Ascending aorta (tissue), 2 donors: Measurements from ENCODE around the gene CHPF2. TPM values are rescaled to one million over a fixed set of nuclear protein-coding genes. Genes with fewer than 3 reads are reported as not detected.

ENCODE experiments used
- DNase-seq, 2 donors: peaks; one replicate each; pipeline ENCODE4 v3.0.0-alpha.2; 2019; ENCODE audit warnings: low spot score in 2 of 2
- H3K27ac ChIP-seq, 2 donors: fragments of 200-600 bp; sonication (generic); one replicate each; pipeline ENCODE4 v1.5.1; 2016 to 2017; ENCODE audit warnings: mild to moderate bottlenecking in 1 of 2
- H3K27me3 ChIP-seq: fragments of 200-600 bp; sonication (generic); one replicate; pipeline ENCODE4 v1.5.1; 2017
- H3K36me3 ChIP-seq, 2 donors: fragments of 200-600 bp; sonication (generic); one replicate each; pipeline ENCODE4 v1.5.1; 2016
- H3K4me1 ChIP-seq, 2 donors: fragments of 200-600 bp; sonication (generic); one replicate each; pipeline ENCODE4 v1.5.1; 2016 to 2017; ENCODE audit warnings: mild to moderate bottlenecking in 1 of 2
- H3K4me3 ChIP-seq, 2 donors: fragments of 200-600 bp; sonication (generic); one replicate each; pipeline ENCODE4 v1.5.1; 2016 to 2017; ENCODE audit warnings: mild to moderate bottlenecking in 1 of 2
- H3K9me3 ChIP-seq, 2 donors: fragments of 200-600 bp; sonication (generic); one replicate each; pipeline ENCODE4 v1.5.1; 2016
- intact Hi-C: fragments of 100-400 bp; cut with DNase I; formaldehyde crosslinking; loops from one replicate; pipeline ENCODE4 v1.15.1; 2023
- total RNA-seq: library from RNA; depleted of rRNA; stranded (reverse); fragments of >200 nt; gene quantifications from one replicate; pipeline ENCODE4 v1.1.0, GENCODE V29; 2016
- TF ChIP-seq, protein P1 (sequence below), 3 experiments: fragments of 200-600 bp in 2 of 3; fragments of 450-650 bp in 1 of 3; sonication (generic) in 2 of 3; IDR thresholded peaks; one replicate each; pipeline ENCODE4 v1.5.1; 2016 to 2019; ENCODE audit warnings: antibody characterized with exemption in 3 of 3, mild to moderate bottlenecking in 1 of 3, moderate library complexity in 1 of 3

The CHPF2 gene
- total RNA-seq, 1 donor from 2014 or later, result 40.3 TPM

DNA sequence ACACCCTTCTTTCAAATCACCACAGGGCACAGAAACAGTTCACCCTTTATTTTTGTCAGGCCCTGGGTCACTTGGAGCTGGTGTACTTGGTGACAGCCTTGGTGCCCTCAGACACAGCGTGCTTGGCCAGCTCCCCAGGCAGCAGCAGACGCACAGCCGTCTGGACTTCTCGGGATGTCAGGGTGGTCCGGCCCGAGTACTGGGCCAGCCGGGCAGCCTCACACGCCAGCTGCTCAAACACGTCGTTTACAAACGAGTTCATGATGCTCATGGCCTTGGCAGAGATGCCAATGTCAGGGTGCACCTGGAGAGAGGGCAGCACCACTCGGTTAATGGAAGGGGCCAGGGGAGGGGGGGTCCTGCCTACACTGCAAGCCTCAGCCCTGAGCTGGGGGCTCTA, 24.5 kb upstream of the CHPF2 start:
- no peak overlapping the region for H3K4me3 ChIP-seq
- no peak overlapping the region for H3K27ac ChIP-seq
- no peaks in the 10 kb centered on the region for H3K9me3 ChIP-seq
- H3K4me1 ChIP-seq, result no peaks in the 10 kb centered on the region
- peaks cover 3 to 6% of the 10 kb centered on the region in 2 donors for H3K36me3 ChIP-seq
- intact Hi-C loops, result no loop called here
- DNase-seq, result no peak
- TF ChIP-seq, protein P1, sequence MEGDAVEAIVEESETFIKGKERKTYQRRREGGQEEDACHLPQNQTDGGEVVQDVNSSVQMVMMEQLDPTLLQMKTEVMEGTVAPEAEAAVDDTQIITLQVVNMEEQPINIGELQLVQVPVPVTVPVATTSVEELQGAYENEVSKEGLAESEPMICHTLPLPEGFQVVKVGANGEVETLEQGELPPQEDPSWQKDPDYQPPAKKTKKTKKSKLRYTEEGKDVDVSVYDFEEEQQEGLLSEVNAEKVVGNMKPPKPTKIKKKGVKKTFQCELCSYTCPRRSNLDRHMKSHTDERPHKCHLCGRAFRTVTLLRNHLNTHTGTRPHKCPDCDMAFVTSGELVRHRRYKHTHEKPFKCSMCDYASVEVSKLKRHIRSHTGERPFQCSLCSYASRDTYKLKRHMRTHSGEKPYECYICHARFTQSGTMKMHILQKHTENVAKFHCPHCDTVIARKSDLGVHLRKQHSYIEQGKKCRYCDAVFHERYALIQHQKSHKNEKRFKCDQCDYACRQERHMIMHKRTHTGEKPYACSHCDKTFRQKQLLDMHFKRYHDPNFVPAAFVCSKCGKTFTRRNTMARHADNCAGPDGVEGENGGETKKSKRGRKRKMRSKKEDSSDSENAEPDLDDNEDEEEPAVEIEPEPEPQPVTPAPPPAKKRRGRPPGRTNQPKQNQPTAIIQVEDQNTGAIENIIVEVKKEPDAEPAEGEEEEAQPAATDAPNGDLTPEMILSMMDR (IDR thresholded peaks at IDR 0.05), result no peak
- no peaks in the 10 kb centered on the region for H3K27me3 ChIP-seq

DNA sequence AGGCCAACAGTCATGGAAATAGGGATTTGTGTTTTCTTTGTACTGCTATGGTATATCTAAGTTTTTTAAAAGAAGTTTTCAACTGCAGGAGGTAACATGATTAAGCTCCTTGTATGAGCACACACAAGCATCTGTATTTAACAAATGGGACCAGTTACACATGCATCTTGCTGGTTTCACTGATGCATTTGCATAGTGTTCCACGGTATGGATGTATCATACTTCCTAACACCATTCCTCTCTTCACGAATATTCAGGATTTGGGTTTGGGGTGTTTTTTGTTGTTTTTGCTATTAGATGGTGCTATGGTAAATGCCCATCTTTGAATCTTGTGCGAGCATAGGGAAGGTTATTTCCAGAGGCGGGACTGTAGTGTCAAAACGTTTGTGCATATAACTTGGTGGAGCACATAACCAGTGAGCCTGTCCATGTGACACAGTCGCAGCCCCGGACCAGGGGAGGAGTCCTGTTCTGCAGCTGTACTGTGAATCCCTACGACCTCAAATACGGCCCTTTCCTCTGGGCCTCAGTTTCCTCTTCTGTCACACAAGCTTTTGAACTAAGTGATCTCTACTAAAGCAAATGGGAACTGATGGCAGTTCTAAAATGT, 23.9 kb upstream of the CHPF2 start:
- DNase-seq, result no peak
- Histone ChIP-seq H3K27me3 (no peaks in the 10 kb centered on the region), H3K27ac (no peak overlapping the region), H3K9me3 (no peaks in the 10 kb centered on the region), H3K4me3 (no peak overlapping the region), H3K36me3 (peaks cover 8 to 11% of the 10 kb centered on the region in 2 donors), H3K4me1 (no peaks in the 10 kb centered on the region)
- TF ChIP-seq, protein P1 (IDR thresholded peaks at IDR 0.05), result no peak
- intact Hi-C loops, result no loop called here

DNA sequence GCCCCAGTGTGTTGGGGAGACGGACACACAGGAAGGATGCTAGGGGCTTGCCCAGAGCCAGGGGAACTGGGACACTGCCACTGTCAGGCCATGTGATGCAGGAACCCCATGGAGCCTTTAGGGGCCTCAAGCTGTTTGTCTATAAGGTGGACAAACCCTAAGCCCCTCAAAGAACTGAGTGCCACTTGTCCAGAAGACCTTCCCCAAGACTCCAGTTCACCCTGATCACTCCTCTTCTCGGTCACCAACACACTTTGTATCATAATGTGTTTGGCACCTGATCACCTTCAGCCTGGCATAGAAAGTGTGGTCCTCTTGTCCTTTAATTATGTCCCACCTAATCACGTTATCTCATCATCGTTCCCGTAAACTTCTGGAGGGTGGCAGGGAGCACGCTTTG, 22.7 kb upstream of the CHPF2 start:
- H3K27ac ChIP-seq, result no peak overlapping the region
- peaks cover 14 to 23% of the 10 kb centered on the region in 2 donors for H3K36me3 ChIP-seq
- TF ChIP-seq, protein P1 (IDR thresholded peaks at IDR 0.05), result no peak
- no peaks in the 10 kb centered on the region for H3K9me3 ChIP-seq
- no peaks in the 10 kb centered on the region for H3K4me1 ChIP-seq
- no peak for DNase-seq
- no peak overlapping the region for H3K4me3 ChIP-seq
- intact Hi-C loops, result no loop called here
- H3K27me3 ChIP-seq, result no peaks in the 10 kb centered on the region

DNA sequence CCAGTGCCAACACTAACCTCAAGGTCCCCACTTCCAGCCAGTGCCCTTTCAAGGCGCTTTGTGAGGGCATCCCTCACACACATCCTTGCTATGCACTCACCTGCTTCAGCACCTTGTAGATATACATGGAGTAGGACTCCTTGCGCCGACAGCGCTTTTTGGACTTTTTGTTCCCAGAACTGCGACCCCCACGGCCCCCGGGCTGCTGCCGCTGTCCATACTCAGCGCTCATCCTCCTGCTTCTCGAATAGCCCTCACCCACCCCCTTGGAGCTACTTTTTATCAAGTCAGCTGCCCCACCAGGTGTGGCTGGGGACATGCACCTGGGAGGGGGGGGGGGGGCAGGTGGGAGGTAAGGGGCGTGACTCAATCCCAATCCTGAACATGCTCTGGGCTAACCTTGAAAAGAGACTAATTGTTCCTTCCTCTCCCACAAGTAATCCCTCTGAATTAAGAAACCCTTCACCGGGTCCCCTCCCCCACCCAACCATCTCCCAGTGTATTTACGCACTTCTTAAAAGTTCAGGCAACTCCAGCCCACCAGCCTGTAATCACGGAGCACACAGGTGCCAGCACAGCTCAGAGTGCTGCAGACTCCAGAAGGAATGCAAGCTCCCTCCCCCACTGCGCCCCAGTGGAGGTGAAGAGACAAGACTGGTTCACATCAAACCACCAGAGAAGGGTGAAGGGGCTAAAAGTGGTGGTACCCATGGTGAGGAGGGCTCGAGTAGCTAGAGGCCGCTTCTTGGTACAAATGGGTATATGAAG, 22.0 kb upstream of the CHPF2 start, which contains the start of gene H2BK1:
Gene H2BK1 (minus strand): TSS at position 402 of the 768 bp plus-strand sequence. CDS start 170 bp downstream, at position 232.
- no peaks in the 10 kb centered on the region for H3K9me3 ChIP-seq
- no peaks in the 10 kb centered on the region for H3K27me3 ChIP-seq
- H3K4me1 ChIP-seq, result no peaks in the 10 kb centered on the region
- DNase-seq, result no peak
- TF ChIP-seq, protein P1 (IDR thresholded peaks at IDR 0.05), result no peak
- H3K4me3 ChIP-seq, result no peak within 1 kb of the TSS
- intact Hi-C loops, result no loop called here
- H3K36me3 ChIP-seq, result peaks cover 21 to 30% of the 10 kb centered on the region in 2 donors
- H3K27ac ChIP-seq, result no peak within 1 kb of the TSS

DNA sequence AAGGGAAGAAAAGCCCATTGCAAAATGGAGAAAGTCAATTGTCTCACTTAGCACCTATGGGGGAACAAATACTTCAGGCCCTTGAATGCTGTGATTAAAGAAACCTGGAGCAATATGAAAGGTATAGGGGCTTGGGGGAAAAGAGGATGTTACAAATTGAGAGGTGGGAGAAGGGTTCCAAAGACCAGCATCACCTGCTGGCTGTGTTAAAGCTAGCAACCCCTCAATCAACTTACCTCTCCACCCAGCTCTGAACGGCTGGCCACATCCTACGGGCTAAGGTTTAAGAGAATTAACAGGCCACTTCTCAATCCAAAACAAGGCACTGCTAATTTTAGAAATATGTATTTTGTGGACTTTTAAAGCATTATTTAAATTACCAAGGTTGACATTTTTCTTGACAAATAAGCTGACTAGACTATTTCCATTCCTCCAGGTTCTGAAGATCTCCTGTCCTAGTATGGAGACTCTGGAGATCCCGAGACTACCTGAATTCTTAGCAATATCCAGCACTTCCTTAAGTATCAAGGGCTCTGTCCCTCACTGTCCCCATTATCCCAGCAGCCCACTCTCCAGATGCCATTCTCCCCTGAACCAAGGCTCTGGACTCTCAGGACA, 21.0 kb upstream of the CHPF2 start:
- no peak for DNase-seq
- H3K4me3 ChIP-seq, result no peak overlapping the region
- intact Hi-C loops, result no loop called here
- peaks cover 31 to 40% of the 10 kb centered on the region in 2 donors for H3K36me3 ChIP-seq
- TF ChIP-seq, protein P1 (IDR thresholded peaks at IDR 0.05), result no peak
- H3K9me3 ChIP-seq, result no peaks in the 10 kb centered on the region
- no peaks in the 10 kb centered on the region for H3K27me3 ChIP-seq
- H3K4me1 ChIP-seq, result no peaks in the 10 kb centered on the region
- no peak overlapping the region for H3K27ac ChIP-seq
